ENCODE results near the gene TRIM36.
A peak's percentile ranks its signal among the peaks of the same experiment; 100 is the strongest.

Gene TRIM36

GRCh38 chr5:115179394-115180164 lies 9.9 kb upstream of the TRIM36 start:
- peak; percentile 68 for ATAC-seq (ENCODE audit: low read depth)
- Histone ChIP-seq H3K4me1 (ENCODE audit: insufficient read depth, poor library complexity, severe bottlenecking) (peaks cover 3% of the 10 kb centered on the region), H3K4me3 (ENCODE audit: severe bottlenecking) (peak overlapping the region; percentile 21), H3K27ac (ENCODE audit: poor library complexity, severe bottlenecking) (no peak overlapping the region), H3K9me3 (ENCODE audit: severe bottlenecking) (peaks cover 2% of the 10 kb centered on the region), H3K36me3 (ENCODE audit: low read depth) (0 out of 2 replicates have a peak, but pooled peaks cover 4% of the 10 kb centered on the region), H3K27me3 (ENCODE audit: insufficient read depth, poor library complexity, severe bottlenecking) (peaks cover 91% of the 10 kb centered on the region)
- no peak for TF ChIP-seq CTCF (IDR thresholded peaks at IDR 0.05; ENCODE audit: poor library complexity, severe bottlenecking)
- DNase-seq (ENCODE audit: low spot score) = no peak

- DNase-seq (ENCODE audit: low spot score) (no peak), ATAC-seq (ENCODE audit: low read depth) (no peak)
- Histone ChIP-seq H3K4me1 (ENCODE audit: insufficient read depth, poor library complexity, severe bottlenecking) (peaks cover 3% of the 10 kb centered on the region), H3K36me3 (ENCODE audit: low read depth) (0 out of 2 replicates have a peak, but pooled peaks cover 4% of the 10 kb centered on the region), H3K4me3 (ENCODE audit: severe bottlenecking) (no peak overlapping the region), H3K27ac (ENCODE audit: poor library complexity, severe bottlenecking) (no peak overlapping the region), H3K9me3 (ENCODE audit: severe bottlenecking) (peaks cover 2% of the 10 kb centered on the region), H3K27me3 (ENCODE audit: insufficient read depth, poor library complexity, severe bottlenecking) (peaks cover 86% of the 10 kb centered on the region)
- TF ChIP-seq CTCF (IDR thresholded peaks at IDR 0.05; ENCODE audit: poor library complexity, severe bottlenecking) = no peak
Observed at GRCh38 chr5:115179030-115179393, 9.3 kb upstream of the TRIM36 start.

GRCh38 chr5:115170929-115171510 lies 1.3 kb upstream of the TRIM36 start:
- no peaks in the 10 kb centered on the region for H3K9me3 ChIP-seq (ENCODE audit: severe bottlenecking)
- DNase-seq (ENCODE audit: low spot score) (no peak), ATAC-seq (ENCODE audit: low read depth) (no peak)
- no peak overlapping the region for H3K27ac ChIP-seq (ENCODE audit: poor library complexity, severe bottlenecking)
- no peak overlapping the region for H3K4me3 ChIP-seq (ENCODE audit: severe bottlenecking)
- H3K36me3 ChIP-seq (ENCODE audit: low read depth) = no peaks in the 10 kb centered on the region
- peaks cover 59% of the 10 kb centered on the region for H3K27me3 ChIP-seq (ENCODE audit: insufficient read depth, poor library complexity, severe bottlenecking)
- H3K4me1 ChIP-seq (ENCODE audit: insufficient read depth, poor library complexity, severe bottlenecking) = no peaks in the 10 kb centered on the region
- TF ChIP-seq CTCF (IDR thresholded peaks at IDR 0.05; ENCODE audit: poor library complexity, severe bottlenecking) = no peak

GRCh38 chr5:115170134-115170928 lies 623 bp upstream of the TRIM36 start:
- DNase-seq (ENCODE audit: low spot score) = peak; percentile 62
- peak; percentile 66 for ATAC-seq (ENCODE audit: low read depth)
- Histone ChIP-seq H3K27ac (ENCODE audit: poor library complexity, severe bottlenecking) (no peak overlapping the region), H3K4me3 (ENCODE audit: severe bottlenecking) (peak overlapping the region; percentile 43), H3K27me3 (ENCODE audit: insufficient read depth, poor library complexity, severe bottlenecking) (peaks cover 56% of the 10 kb centered on the region), H3K9me3 (ENCODE audit: severe bottlenecking) (no peaks in the 10 kb centered on the region), H3K4me1 (ENCODE audit: insufficient read depth, poor library complexity, severe bottlenecking) (no peaks in the 10 kb centered on the region), H3K36me3 (ENCODE audit: low read depth) (no peaks in the 10 kb centered on the region)
- no peak for TF ChIP-seq CTCF (IDR thresholded peaks at IDR 0.05; ENCODE audit: poor library complexity, severe bottlenecking)
